NCI-H2227 treated with DMSO at 0.1 percent for 48 hours (cell line): ENCODE data around the gene TMEM144.
"Not testable (repeated sequence)": the region's sequence is repeated elsewhere in the genome, so short reads cannot be mapped to it uniquely, and the experiment has no call there.

ENCODE experiments used
- DNase-seq: peaks from one replicate; lab custom pipeline; 2025; lab: John Stamatoyannopoulos, UW

The TMEM144 gene

DNA sequence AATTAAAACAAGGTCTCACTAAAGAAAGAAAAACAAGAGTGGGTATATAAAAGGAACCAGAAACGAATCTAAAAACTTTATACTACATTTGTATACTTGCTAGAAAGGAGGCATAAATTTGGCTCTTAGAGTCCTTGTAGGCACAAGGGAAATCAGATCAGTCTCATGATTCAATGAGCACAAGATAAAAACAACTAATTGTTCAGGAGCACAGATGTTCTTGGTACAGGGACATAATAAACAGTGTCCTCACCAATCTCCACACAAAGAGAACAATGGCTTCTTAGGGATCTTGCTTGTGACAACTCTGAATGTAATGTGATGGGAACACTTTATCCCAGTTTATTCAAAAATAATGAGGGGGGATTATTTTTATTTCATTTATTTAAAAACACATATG lies 28.3 kb downstream of the TMEM144 start:
- no peak for DNase-seq

DNA sequence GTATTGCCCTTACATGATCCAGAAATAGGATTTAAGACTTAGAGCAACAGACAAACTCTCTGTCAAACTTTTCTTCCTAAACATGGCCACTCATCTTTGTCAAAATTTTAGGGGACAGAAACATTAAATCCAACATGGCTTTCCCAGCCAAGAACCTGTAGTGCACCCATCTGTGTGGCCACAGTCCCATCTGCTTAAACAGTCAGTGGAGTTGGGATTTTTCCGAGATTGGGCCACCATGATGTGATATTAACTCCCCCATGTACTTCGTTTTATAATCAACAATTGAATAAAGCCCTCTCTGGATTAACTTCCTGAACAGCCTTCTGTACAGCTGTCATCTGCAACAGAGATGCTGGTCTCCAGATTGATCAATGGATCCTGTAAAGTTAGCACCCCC lies 28.9 kb downstream of the TMEM144 start:
- no peak for DNase-seq

DNA sequence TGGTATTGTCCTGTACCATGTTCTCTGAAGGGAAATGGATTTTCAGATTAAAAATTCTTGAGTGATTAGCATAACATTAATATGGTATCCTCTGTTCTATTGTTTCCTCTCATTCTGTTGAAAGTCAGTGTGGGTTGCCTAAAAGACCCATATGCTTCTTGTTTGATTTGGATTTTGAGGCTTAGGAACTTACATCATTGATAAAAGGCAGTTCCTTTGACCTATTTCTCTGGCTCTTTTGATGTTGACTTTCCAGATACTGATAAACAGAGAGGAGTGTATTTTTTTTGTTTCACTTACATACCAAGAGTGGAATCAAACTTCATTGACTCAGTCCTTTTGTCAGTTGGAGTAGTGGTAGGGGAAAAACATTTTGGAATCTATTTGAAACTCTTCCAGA lies 32.8 kb downstream of the TMEM144 start:
- no peak for DNase-seq

DNA sequence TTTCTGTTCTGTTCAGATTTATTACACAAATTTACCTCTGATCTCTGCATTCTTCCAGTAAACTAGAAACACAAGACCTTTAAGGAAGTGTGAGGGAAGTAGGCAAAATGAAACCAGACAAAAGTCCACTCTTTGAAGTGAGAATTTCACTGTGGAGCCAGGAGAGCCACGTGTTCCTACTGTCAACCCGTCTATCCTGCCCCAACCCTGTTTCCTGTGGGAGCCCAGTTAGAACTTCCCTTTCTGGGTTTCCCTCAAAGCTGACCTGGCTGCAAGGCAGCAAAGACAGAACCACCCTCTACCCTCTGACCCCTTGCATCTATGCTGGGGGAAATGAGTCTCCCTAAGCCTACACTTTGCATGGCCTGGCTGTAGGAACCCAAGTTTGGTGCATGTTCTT lies 40.0 kb downstream of the TMEM144 start:
- DNase-seq = no peak

DNA sequence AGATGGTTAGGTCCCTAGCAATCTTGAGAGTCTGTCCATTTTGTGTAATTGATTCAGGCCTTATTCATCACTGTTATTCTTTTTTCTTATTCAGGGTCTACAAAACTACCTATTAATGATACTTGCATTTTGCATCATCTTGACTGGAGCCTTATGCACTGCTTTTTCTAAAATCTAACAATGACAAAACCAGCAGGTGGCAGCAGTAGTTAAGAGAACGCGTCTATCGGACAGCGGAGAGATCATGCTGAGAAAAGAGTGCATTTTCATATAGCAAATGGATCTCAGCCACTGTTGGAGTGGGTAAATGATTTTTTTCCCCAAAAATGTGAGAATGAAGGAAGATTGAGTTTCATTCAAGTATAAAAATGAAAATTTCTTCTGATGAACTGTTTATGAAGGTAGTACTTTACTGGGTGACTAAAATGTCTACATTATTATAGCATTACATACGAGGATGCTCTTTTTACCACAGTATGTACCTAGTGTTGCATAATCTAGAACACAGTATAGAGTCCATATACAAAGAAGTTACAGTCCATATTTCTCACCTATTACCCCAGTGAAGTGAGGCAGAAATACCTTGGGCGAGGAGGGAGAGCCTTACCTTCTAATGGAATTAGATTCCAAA lies 43.2 kb downstream of the TMEM144 start:
- DNase-seq = peak; percentile 65

DNA sequence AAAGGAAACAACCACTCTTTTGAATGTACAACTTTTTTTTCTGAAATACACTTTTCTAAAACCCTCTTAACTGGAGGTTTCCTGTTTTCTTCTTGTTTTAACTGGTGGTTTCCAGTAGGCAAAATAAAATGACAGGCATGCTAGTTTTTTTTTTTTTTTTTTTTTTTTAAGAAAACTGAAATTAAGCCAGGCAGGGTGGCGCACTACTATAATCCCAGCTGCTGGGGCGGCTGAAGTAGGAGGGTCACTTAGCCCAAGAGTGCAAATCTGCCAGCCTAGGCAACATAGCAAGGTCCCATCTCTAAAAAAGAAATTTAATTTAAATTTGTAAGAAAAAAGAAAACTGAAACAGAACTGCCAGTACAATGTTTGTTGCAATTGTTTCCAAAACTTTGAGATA lies 44.0 kb downstream of the TMEM144 start:
- DNase-seq = no peak

DNA sequence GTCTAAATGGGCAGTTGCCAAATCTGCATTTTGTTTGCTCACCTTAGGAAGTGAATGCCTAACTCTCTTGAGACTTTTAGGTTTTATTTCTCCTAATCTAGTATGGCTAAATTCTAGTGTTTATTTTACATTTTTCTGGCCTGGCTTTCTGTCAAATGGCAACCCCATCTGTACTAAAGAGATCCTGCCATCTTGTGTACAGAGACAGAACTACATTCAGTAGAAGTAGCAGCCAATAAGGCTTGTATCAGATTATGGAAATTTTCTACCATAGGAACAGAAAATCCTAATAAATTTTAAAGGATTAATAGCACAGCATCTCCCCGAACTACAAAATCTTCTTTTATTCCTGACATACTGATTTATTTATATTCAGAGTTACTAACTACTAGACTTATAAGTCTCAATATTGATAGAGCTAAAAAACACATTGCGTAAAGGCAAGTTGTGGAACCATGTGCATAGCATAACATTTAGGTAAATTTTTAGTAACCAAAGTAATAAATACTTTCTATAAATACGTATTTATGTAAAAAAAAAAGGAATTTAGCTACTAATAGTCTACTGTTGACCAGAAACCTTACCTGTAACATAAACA lies 45.5 kb downstream of the TMEM144 start:
- DNase-seq = peak; percentile 34

DNA sequence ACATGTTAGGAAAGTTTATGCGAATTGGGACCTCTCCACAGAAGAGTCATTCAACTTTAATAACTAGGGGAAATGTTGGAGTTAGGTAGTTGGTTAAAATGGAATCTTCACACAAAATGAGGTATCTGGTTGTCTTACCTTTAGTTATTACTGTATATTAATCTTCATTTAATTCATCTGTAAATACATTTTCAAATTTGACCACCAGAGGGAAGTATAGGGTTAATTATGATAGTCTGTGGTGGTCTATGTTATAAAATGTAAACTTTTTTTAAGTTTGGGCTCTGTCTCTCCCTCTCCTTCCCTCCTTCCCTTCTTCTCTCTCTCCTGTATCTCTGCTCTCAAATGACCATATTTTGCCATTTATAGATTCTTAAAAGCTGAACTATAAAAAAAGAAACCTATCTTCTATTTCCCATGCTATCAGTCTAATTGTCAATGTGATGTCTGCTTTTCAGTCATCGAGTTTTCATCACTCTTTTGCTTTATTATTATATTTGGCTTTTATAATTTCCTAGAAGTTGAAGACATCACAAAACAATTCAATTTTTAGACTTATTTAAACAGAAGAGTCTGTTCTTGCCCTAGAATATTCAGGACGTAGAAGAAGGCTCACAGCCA lies 49.8 kb downstream of the TMEM144 start:
- no peak for DNase-seq

DNA sequence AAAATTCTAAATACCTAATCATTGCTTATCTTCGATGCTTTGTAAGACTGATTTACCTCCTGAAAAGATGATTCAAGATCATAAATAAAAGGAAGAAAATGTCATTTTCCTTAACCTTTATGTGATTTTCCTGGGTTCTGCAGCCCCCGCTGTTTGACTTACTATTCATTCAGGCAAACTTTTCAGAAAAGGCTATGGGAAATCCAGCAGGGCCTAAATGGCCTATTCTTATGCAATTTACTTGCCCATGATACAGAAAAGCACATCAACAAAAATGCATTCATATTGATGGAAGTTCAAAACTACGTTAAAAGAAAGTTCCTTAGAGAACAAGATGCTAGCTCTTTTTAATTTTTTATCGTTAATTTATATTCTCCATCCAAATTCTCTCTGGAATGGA lies 51.2 kb downstream of the TMEM144 start:
- no peak for DNase-seq

DNA sequence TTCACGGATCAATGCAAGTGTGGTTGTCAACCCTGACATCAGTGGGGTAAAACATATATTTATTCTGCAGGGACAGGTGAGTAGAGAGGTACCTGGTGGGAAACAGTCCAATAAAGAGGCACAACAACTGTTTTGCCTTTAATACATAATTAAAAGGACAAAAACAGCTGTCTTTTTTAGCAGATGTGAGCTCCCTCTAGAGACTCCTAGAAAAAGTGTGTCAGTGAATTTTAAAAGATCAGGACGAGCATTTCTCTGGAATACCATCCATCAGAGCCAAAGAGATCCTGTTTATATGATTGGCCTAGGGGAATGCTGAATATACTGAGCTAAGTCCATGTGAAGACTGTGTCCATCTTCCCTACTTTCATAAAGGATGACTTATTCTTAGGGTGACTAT lies 58.3 kb downstream of the TMEM144 start:
- DNase-seq = no peak

DNA sequence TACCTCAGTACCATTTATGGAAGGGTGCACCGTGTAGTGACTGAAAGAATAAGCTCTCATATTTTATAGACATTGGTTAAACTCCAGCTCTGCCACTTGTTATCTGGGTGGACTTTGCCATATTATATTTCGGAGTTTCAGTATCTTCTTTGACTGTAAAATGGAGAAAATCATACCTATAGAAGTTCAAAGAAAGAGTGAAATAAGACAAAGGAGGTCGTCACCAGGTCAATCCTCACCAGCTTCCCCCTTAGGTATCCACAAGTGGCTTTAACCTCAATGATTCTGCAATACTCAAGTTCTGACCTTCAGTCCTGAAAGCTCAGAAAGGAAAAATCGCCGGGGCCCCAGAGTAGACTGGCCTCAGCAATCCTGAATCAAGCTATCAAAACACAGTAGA lies 64.3 kb downstream of the TMEM144 start:
- DNase-seq = no peak

DNA sequence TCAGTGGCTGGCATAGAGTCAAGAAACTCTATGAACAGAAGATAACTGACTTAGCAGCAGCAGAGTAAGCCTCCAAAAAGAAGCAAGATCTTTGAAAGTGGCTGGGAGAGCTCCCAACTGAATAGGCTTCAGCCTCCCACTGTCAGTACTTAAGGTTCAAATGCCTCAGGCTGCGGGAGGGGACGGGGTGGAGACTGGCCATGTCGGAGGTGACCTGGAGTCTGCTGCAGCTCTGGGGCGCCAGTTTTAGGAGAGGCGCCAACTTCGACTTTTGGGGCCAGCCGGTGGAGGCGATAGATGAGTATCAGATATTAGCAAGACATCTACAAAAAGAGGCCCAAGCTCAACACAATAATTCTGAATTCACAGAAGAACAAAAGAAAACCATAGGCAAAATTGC lies 67.3 kb downstream of the TMEM144 start:
- DNase-seq = no peak

DNA sequence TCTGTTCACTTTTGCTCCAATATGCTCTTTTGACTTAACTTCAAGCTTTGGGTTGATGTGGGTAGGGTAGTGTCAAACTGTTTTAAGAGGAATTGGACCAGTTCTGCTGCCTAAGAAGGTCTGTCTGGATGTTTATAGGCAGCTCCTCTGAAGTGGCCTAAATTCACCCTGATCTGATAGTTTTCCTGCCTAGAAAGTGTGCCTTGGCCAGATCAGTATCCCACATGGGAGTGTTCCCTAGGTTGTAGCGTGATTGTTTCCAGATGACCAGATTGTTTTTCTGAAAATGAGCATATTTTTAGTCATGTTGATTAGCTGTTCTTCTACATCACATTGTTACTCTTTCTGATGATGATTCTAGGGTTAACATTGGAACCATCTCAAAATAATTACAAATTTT lies 68.8 kb downstream of the TMEM144 start:
- DNase-seq = not testable (repeated sequence)

DNA sequence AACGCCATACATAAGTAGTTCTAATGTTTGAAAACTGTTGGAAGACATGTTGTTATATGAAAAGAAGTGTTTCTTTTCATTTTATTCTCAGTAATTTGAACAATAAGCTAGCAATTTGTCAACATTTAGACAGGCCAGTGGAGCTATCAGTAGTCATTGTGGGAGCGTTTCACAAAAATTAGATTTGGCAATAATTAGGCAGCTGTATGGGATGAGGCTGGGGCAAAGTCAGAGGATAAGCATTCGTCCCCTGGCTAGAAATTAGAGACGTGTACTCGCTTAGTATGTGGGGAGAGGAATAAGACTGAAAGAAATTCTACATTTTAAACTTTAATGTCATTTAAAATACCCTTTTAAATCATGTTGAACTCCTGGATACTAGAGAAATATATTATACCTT lies 70.6 kb downstream of the TMEM144 start:
- DNase-seq = no peak

DNA sequence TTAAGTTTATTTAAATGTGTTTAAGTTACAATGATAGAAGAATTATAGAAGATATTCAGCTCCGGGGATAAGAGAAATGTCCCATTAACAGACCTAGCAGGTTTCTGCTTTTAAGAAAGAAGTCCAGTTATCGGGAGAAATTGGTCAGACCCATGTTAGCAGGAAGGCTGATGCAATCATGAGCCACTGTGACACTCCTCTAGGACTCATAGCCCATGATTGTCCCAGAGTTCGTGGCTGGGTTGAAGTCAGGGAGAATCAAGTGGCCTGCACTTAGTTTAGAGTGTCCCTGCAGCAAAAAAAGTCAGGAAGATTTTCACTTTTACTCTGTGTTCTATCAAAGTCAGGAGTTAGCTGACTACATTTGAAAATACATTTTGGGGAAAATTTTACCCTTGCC lies 72.0 kb downstream of the TMEM144 start:
- DNase-seq = no peak

DNA sequence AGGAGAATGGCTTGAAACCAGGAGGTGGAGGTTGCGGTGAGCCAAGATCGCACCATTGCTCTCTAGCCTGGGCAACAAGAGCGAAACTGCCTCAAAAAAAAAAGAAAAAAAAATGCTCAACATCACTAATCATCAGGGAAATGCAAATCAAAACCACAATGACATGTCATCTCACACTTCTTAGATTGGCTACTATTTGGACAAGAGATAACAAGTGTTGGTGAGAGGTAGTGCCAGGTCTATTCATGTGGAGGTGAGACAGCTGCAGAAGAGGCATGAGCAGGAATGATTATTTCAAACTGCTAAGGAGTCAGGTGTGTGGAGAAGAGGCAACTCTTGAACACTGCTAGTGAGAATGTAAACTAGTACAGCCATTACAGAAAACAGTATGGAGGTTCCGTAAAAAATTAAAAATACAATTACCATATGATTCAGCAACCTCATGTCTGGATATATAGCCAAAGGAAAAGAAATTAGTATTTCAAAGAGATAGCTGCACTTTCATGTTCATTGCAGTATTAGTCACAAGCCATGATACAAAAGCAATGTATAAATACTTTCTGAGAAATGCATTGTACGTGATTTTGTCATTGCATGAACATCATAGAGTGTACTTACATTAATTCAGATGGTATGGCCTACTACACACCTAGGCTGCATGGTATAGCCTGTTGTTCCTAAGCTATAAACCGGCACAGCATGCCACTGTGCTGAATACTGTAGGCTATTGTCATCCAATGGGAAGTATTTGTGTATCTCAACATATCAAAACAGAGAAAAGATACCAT lies 75.3 kb downstream of the TMEM144 start:
- DNase-seq = no peak

DNA sequence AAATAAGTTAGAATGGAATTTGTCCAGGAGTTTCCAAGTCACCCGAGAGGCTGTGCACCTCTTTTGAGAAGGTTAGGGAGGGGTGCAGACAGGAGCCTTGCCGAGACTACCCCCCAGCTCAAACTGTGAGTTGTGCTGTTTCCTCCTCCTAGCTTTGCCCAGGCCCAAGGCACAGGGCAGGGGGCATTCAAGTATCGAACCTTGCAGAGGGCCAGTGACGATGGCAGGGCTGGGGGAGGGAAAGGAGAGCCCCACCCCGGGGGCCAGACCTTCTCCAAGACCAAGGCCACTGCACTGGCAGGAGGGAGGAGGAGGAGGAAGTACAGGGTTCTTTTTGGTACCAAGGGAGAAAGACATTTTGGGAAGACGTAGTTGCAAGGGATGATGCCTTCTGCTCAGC lies 80.6 kb downstream of the TMEM144 start:
- no peak for DNase-seq

DNA sequence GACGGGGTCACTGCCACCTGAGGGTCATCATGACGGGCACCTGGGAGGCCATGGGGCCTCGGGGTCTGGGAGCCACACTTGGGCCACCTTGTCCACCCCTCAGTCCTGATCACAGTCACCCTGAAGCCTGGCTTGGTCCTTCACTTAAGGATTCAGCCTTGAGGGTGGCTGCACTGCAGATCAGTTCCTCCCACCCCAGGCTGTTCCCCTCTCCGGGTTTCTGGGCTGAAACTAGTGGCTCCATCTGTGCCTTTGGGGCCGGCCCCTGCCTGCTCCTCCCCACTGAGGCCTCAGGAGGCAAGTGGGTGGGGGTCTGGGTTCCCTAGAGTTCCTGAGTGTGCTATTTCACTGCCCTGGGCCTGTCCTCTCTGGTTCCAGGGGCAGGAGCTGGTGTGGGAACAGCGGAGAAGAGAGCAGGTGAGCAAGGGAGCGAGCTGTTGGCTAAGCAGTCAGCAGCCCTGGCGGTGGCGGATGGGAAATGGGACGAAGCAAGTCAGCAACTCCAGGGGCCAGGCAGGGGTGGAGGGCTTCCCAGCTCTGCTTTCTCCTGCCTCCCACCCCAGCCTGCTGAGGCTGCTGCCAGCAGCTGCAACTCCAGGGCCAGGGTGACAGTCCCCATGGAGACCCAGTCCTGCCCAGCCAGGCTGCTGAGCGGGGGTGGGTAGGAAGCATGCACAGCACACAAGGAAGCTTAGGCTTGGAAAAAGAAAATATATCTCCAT lies 81.2 kb downstream of the TMEM144 start:
- DNase-seq = no peak

DNA sequence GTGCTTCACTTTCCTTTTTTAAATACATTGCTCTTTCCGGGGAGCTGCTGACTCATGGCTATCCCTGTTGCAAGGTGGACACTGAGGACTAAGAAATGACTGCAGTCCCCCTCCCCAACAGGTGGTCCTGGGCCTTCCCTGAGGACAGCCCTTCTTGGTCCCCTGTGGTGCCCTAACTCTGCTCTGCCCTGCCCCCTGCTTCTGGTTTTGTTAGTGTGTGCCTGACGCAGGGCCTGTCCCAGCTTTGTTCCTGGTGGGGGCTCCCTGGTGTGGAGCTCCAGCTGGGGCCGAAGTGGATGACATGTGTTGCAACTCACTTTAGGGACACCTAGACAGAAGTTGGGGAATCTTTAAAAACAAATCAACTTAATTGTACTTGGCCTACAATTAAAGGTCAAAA lies 81.9 kb downstream of the TMEM144 start:
- DNase-seq = no peak

DNA sequence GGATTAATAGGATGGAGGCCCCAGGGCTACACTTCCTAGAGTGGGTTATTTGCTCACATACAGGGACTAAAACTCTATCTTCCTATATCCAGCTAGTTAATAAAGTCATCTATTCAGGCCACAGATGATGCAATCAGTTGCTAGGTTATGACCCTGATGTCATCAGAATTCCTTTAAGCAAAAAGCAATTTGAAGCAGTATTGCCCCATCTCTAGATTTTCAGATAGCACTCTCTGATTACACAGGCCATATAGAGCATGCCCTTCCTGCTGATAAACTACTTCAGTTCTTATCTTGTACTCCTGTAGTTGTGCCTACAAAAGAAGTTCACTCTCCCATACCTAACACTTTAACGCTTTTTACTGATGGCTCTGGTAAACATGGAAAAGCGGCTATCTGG lies 84.8 kb downstream of the TMEM144 start:
- no peak for DNase-seq

DNA sequence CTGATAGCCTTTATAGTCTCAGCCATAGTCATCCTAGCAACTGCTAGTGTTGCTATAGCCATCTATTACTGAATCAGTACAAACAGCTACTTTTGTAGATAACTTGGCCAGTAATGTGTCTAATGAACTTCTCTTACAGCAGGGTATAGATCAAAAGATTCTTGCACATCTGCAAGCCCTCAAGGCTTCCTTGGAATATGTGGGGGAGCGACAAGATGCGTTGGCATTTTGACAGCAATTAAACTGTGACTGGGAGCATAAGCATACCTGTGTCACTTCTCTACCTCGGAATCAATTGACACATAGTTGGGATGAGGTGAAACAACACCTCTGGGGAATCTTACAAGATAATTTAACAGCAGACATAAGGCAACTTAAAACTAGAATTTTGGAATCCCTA lies 87.6 kb downstream of the TMEM144 start:
- no peak for DNase-seq

DNA sequence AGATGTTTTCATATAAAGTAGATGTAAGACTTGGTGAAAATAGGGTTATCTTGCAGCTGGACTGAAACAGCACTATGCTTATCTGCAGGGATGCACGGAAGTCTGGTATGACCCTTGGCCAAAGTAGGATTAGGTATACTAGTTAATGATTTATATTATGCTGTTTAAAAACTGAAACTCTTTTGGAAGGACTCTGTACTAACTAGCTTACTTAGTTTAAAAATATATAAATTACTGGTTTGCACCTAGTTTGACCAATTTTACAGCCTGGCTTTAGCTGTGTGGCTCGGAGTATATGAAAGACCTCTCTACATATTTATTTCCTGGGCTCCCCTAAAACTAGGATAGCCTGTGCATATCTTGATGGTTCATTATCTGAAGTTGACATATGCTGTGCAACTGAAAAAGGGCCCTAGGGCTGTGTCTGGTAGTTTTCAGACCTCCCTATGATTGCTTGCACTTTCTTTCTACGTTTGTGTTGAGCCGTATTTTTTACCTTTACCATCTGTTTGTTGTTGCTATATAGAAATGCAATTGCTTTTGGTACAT lies 89.2 kb downstream of the TMEM144 start:
- no peak for DNase-seq
